Mesenchymal stem cell (in vitro differentiated cells and primary cell): ENCODE results near the gene ZFAND2B.

Experiments
- DNase-seq: peaks from one replicate; pipeline ENCODE4 v3.0.0-alpha.2; 2013
- H2AFZ ChIP-seq: one replicate; pipeline ENCODE4 v1.6.1; 2013; ENCODE audit warnings: low read depth, mild to moderate bottlenecking, control low read depth, inconsistent platforms, low read length, moderate library complexity
- H2AK5ac ChIP-seq: 2 replicates; pipeline ENCODE4 v1.6.1; 2013; ENCODE audit warnings: low read length, moderate library complexity, mild to moderate bottlenecking, inconsistent platforms; ENCODE audit not compliant: severe bottlenecking
- H2BK120ac ChIP-seq: one replicate; pipeline ENCODE4 v1.6.1; 2013; ENCODE audit warnings: low read depth, mild to moderate bottlenecking, inconsistent platforms, low read length, moderate library complexity
- H2BK12ac ChIP-seq, 2 experiments: one replicate each; pipeline ENCODE4 v1.6.1; 2013; ENCODE audit warnings: inconsistent platforms in 2 of 2, low read length in 2 of 2, mild to moderate bottlenecking in 2 of 2, moderate library complexity in 2 of 2, control low read depth in 1 of 2
- H2BK15ac ChIP-seq: one replicate; pipeline ENCODE4 v1.6.1; 2013; ENCODE audit warnings: mild to moderate bottlenecking, low read depth, inconsistent platforms; ENCODE audit not compliant: poor library complexity, severe bottlenecking
- H2BK5ac ChIP-seq: 2 replicates; pipeline ENCODE4 v1.6.1; 2013; ENCODE audit warnings: low read depth, mild to moderate bottlenecking, low read length, control low read depth, inconsistent platforms; ENCODE audit not compliant: poor library complexity, severe bottlenecking
- H3K14ac ChIP-seq, 2 experiments: one replicate each; pipeline ENCODE4 v1.6.1; 2013; ENCODE audit warnings: inconsistent platforms in 2 of 2, low read length in 2 of 2, control low read depth in 1 of 2, mild to moderate bottlenecking in 1 of 2, moderate library complexity in 1 of 2
- H3K18ac ChIP-seq, 2 experiments: one replicate each; pipeline ENCODE4 v1.6.1; 2013; ENCODE audit warnings: inconsistent platforms in 2 of 2, low read length in 2 of 2, control low read depth in 1 of 2, low read depth in 1 of 2, mild to moderate bottlenecking in 1 of 2
- H3K23ac ChIP-seq, 2 experiments: one replicate each; pipeline ENCODE4 v1.6.1; 2013; ENCODE audit warnings: inconsistent platforms in 2 of 2, low read length in 2 of 2, mild to moderate bottlenecking in 2 of 2, moderate library complexity in 2 of 2, control low read depth in 1 of 2
- H3K27ac ChIP-seq: 2 replicates; pipeline ENCODE4 v1.5.1; 2013; ENCODE audit warnings: mild to moderate bottlenecking, moderate library complexity, low read length, control low read depth, inconsistent platforms; ENCODE audit not compliant: poor library complexity, severe bottlenecking
- H3K27me3 ChIP-seq, 2 experiments: 2 replicates each; pipeline versions ENCODE4 v1.6.1 to v1.7.0; 2013; ENCODE audit warnings: low read length in 2 of 2, mild to moderate bottlenecking in 2 of 2, moderate library complexity in 2 of 2, control low read depth in 1 of 2, inconsistent platforms in 1 of 2; ENCODE audit not compliant: control insufficient read depth in 1 of 2, insufficient read depth in 1 of 2
- H3K36me3 ChIP-seq, 2 experiments: 2 replicates each; pipeline versions ENCODE4 v1.6.1 to v1.7.0; 2013; ENCODE audit warnings: low read length in 2 of 2, control low read depth in 1 of 2, inconsistent platforms in 1 of 2, low read depth in 1 of 2, mild to moderate bottlenecking in 1 of 2; ENCODE audit not compliant: insufficient read depth in 2 of 2, control insufficient read depth in 1 of 2
- H3K4ac ChIP-seq, 2 experiments: one replicate each; pipeline ENCODE4 v1.6.1; 2013; ENCODE audit warnings: inconsistent platforms in 2 of 2, low read length in 2 of 2, mild to moderate bottlenecking in 2 of 2, moderate library complexity in 2 of 2, control low read depth in 1 of 2, low read depth in 1 of 2
- H3K4me1 ChIP-seq: 2 replicates; pipeline ENCODE4 v1.6.1; 2013; ENCODE audit warnings: low read depth, low read length, control low read depth; ENCODE audit not compliant: control insufficient read depth, insufficient read depth
- H3K4me2 ChIP-seq: 2 replicates; pipeline ENCODE4 v1.6.1; 2013; ENCODE audit warnings: low read length, mild to moderate bottlenecking, inconsistent platforms; ENCODE audit not compliant: poor library complexity, severe bottlenecking
- H3K4me3 ChIP-seq, 2 experiments: 2 replicates each; pipeline versions ENCODE4 v1.5.1 to v1.7.0; 2013; ENCODE audit warnings: low read length in 2 of 2, mild to moderate bottlenecking in 2 of 2, control low read depth in 1 of 2, low read depth in 1 of 2; ENCODE audit not compliant: insufficient read depth in 1 of 2
- H3K79me1 ChIP-seq: replicated peaks from 2 replicates; pipeline ENCODE4 v1.6.1; 2013; ENCODE audit warnings: mild to moderate bottlenecking, control low read depth, low read length, inconsistent platforms; ENCODE audit not compliant: poor library complexity, severe bottlenecking
- H3K9ac ChIP-seq: 2 replicates; pipeline ENCODE4 v1.7.0; 2013; ENCODE audit warnings: mild to moderate bottlenecking, low read length, moderate library complexity
- H3K9me3 ChIP-seq: 2 replicates; pipeline ENCODE4 v1.7.0; 2013; ENCODE audit warnings: mild to moderate bottlenecking, low read length; ENCODE audit not compliant: control insufficient read depth
- H4K8ac ChIP-seq: one replicate; pipeline ENCODE4 v1.6.1; 2013; ENCODE audit warnings: inconsistent platforms, mild to moderate bottlenecking, low read length, moderate library complexity
- H4K91ac ChIP-seq: one replicate; pipeline ENCODE4 v1.6.1; 2013; ENCODE audit warnings: mild to moderate bottlenecking, low read length, inconsistent platforms
- WGBS: methylation state at CpG from one replicate; pipeline ENCODE4 v1.1.7; 2013; ENCODE audit warnings: mixed read lengths; 5-methylcytosine and 5-hydroxymethylcytosine counted together

ZFAND2B gene

GRCh38 chr2:219210886-219211362 is 4.3 kb downstream of the ZFAND2B start:
- H3K9ac ChIP-seq, result no peak overlapping the region
- H3K4me3 ChIP-seq, result no peak overlapping the region
- no peak overlapping the region for H2AK5ac ChIP-seq
- no peak overlapping the region for H4K91ac ChIP-seq
- no peaks in the 10 kb centered on the region for H3K9me3 ChIP-seq
- no peak overlapping the region for H3K27ac ChIP-seq
- H2BK120ac ChIP-seq, result no peak overlapping the region
- peaks cover 14% of the 10 kb centered on the region for H3K4me1 ChIP-seq
- H2AFZ ChIP-seq, result no peak overlapping the region
- no peak overlapping the region for H3K23ac ChIP-seq
- no peak overlapping the region for H2BK12ac ChIP-seq
- no peak overlapping the region for H3K4me2 ChIP-seq
- WGBS, result 98% methylated on average over 8 of the region's 9 CpGs
- H4K8ac ChIP-seq, result no peak overlapping the region
- no peak overlapping the region for H3K14ac ChIP-seq
- no peak overlapping the region for H2BK15ac ChIP-seq
- no peaks in the 10 kb centered on the region for H3K27me3 ChIP-seq
- no peak overlapping the region for H2BK5ac ChIP-seq
- H3K79me1 ChIP-seq, result peaks cover 16% of the 10 kb centered on the region
- H3K4ac ChIP-seq, result no peak overlapping the region
- peaks cover 61 to 78% of the 10 kb centered on the region in 2 experiments for H3K36me3 ChIP-seq
- no peak overlapping the region for H3K18ac ChIP-seq
- DNase-seq, result no peak

- Histone ChIP-seq H2BK12ac (no peak overlapping the region), H2BK5ac (no peak overlapping the region), H2BK120ac (no peak overlapping the region), H3K4me3 (no peak overlapping the region), H3K27me3 (no peaks in the 10 kb centered on the region), H2BK15ac (no peak overlapping the region), H4K8ac (no peak overlapping the region), H3K9me3 (no peaks in the 10 kb centered on the region), H3K14ac (no peak overlapping the region), H3K4ac (no peak overlapping the region), H3K4me2 (no peak overlapping the region), H3K79me1 (peaks cover 23% of the 10 kb centered on the region), H3K4me1 (peaks cover 8% of the 10 kb centered on the region), H3K27ac (no peak overlapping the region), H2AFZ (no peak overlapping the region), H2AK5ac (no peak overlapping the region), H3K18ac (no peak overlapping the region), H4K91ac (no peak overlapping the region), H3K9ac (no peak overlapping the region), H3K36me3 (peaks cover 68 to 86% of the 10 kb centered on the region in 2 experiments), H3K23ac (no peak overlapping the region)
- DNase-seq, result no peak
- WGBS, result 96% methylated on average over 8 of the region's 8 CpGs
Observed at GRCh38 chr2:219213026-219213415, 6.4 kb downstream of the ZFAND2B start.

GRCh38 chr2:219213486-219214071 is 7.0 kb downstream of the ZFAND2B start:
- no peak overlapping the region for H2BK5ac ChIP-seq
- no peak overlapping the region for H4K91ac ChIP-seq
- H2BK120ac ChIP-seq, result no peak overlapping the region
- peaks cover 19% of the 10 kb centered on the region for H3K79me1 ChIP-seq
- H3K27me3 ChIP-seq, result no peaks in the 10 kb centered on the region
- H3K36me3 ChIP-seq, result peaks cover 62 to 80% of the 10 kb centered on the region in 2 experiments
- no peak overlapping the region for H2AFZ ChIP-seq
- H3K14ac ChIP-seq, result no peak overlapping the region
- no peak overlapping the region for H3K4me2 ChIP-seq
- H2AK5ac ChIP-seq, result no peak overlapping the region
- no peak for DNase-seq
- peaks cover 8% of the 10 kb centered on the region for H3K4me1 ChIP-seq
- H4K8ac ChIP-seq, result no peak overlapping the region
- no peak overlapping the region for H3K4me3 ChIP-seq
- no peak overlapping the region for H3K4ac ChIP-seq
- no peak overlapping the region for H2BK15ac ChIP-seq
- no peak overlapping the region for H3K18ac ChIP-seq
- no peak overlapping the region for H2BK12ac ChIP-seq
- no peak overlapping the region for H3K9ac ChIP-seq
- H3K9me3 ChIP-seq, result no peaks in the 10 kb centered on the region
- no peak overlapping the region for H3K27ac ChIP-seq
- 98% methylated on average over 10 of the region's 10 CpGs for WGBS
- no peak overlapping the region for H3K23ac ChIP-seq

- WGBS, result 94% methylated on average over 15 of the region's 15 CpGs
- Histone ChIP-seq H3K4me2 (no peak overlapping the region), H2BK15ac (no peak overlapping the region), H3K9ac (no peak overlapping the region), H3K9me3 (no peaks in the 10 kb centered on the region), H3K23ac (no peak overlapping the region), H3K4ac (no peak overlapping the region), H2BK12ac (no peak overlapping the region), H2BK5ac (no peak overlapping the region), H4K91ac (no peak overlapping the region), H3K14ac (no peak overlapping the region), H3K27me3 (no peaks in the 10 kb centered on the region), H3K18ac (no peak overlapping the region), H3K79me1 (peaks cover 17% of the 10 kb centered on the region), H2AFZ (no peak overlapping the region), H3K4me1 (peaks cover 12% of the 10 kb centered on the region), H4K8ac (no peak overlapping the region), H3K36me3 (peaks cover 58 to 75% of the 10 kb centered on the region in 2 experiments), H3K4me3 (no peak overlapping the region), H2BK120ac (no peak overlapping the region), H3K27ac (no peak overlapping the region), H2AK5ac (no peak overlapping the region)
- DNase-seq, result no peak
Observed at GRCh38 chr2:219214141-219214540, 7.6 kb downstream of the ZFAND2B start.
